K562 treated with DMSO at 1 percent for 48 hours (cell line): ENCODE results near the gene YIF1A. TPM values are rescaled to one million over a fixed set of nuclear protein-coding genes. Genes with fewer than 3 reads are reported as not detected.

Source experiments
- total RNA-seq: library from RNA; unstranded; fragments of 300-600 nt; gene quantifications from 2 replicates; pipeline ENCODE4 v1.2.3, GENCODE V29; 2022; ENCODE audit warnings: low replicate concordance; ENCODE audit errors: extremely low read depth

Gene YIF1A
- total RNA-seq: not detected in 2 replicates

GRCh38 chr11:66288671-66289547 lies at the start of gene YIF1A:
TSS of gene YIF1A (minus strand) at chr11:66289143. CDS start at chr11:66288985, 158 bp downstream.

DNA sequence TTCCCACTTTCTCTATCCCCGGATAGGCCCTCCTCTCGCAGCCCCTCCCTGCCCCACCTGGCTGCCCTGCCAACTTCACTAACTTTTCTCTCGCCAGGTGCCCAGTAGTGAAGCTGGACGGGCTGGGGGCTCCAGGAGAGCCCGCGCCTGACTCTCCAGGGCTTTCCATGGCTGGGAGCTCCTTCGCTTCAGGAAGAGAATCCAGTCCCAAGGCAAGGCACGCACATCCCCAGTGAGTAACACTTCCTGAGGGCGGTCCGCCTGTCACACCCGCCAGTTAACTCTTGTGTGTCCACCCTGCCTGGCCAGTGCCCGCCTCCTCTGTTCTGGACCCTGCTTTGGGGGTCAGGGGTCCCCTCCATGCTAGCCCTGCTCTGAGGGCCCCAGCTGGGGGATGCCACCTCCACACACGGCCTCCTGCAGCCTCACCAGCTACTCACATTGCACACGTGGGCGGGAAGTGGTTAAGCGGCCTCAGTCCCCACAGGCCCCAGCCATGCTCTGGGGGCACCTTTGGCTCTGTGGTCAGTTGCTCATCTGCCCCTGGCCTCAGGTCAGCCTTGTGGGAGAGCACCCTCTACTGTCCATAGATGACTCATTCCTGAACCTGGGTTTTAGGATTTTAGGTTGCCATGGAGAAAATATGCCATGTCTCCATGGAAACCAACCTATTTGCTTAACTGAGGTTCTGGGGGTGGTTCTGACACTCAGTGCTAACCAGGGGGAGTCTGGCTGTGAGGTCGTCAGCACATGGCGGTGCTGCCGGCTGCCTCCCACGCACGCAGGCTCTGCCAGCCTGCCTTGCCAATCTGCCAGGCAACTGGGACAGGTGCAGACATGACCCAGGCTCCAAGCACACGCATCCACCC lies 47.5 kb upstream of the YIF1A start, which contains the start of gene RIN1:
TSS of gene RIN1 (minus strand) at position 201 of the 869 bp plus-strand sequence. CDS start at position 169, 32 bp downstream.

GRCh38 chr11:66316849-66317251 lies 27.9 kb upstream of the YIF1A start, which contains the start of gene CD248:
TSS of gene CD248 (minus strand) at chr11:66317044. CDS start at chr11:66317027, 17 bp downstream.

GRCh38 chr11:66291706-66292542 lies 3.0 kb upstream of the YIF1A start, which contains the start of gene TMEM151A:
TSS of gene TMEM151A (plus strand) at chr11:66291894. CDS start at chr11:66292014, 120 bp downstream.

GRCh38 chr11:66277471-66278362 lies 11.2 kb downstream of the YIF1A start, which contains the start of gene CNIH2:
TSS of gene CNIH2 (plus strand) at chr11:66278175. CDS start at chr11:66278457, 282 bp downstream.

DNA sequence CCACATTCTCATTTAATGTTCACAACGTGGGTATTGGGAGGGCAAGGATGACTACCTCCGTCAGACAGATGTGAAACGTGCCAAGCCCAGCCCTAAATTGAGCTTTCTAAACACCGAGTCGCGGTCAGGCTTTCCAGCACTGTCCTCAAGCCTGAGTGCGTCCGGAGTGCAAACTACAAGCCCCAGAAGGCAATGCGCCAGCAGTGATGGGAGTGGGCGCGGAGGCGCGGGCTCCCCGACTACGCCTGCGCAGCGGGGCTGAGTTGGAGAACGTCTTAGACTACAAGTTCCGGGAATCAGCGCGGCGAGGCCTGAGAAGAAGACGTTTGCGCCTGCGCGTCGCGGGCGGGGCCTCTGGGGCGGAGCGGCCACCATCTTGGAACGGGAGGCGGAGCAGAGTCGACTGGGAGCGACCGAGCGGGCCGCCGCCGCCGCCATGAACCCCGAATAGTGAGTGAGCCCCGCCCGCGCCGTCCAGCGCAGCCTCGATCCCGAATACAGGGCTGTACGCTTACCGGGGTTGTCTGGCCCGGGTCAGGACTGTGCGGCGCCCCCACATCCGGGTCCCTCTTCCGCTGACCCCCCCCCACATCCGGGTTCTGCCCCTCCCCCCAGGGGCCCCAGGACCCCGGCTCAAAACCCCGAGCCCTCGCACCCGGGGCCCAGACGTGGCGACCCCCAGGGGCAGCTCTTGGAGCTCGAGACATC lies 20.5 kb downstream of the YIF1A start, which contains the start of gene RAB1B:
TSS of gene RAB1B (plus strand) at position 396 of the 708 bp plus-strand sequence. CDS start at position 437, 41 bp downstream.

Other genes with a start within 250 kb of the YIF1A start
- not detected in 2 replicates for gene GAL3ST3, start 240.0 kb downstream of the YIF1A start, total RNA-seq
- gene SF3B2, start 236.8 kb downstream of the YIF1A start, total RNA-seq: not detected in 2 replicates
- not detected in 2 replicates for gene PACS1, start 218.9 kb downstream of the YIF1A start, total RNA-seq
- not detected in 2 replicates for gene KLC2, start 31.4 kb downstream of the YIF1A start, total RNA-seq
- 266 TPM in 1 of 2 replicates, not detected in the other for gene RAB1B, start 20.5 kb downstream of the YIF1A start, total RNA-seq
- not detected in 2 replicates for gene CNIH2, start 11.0 kb downstream of the YIF1A start, total RNA-seq
- not detected in 2 replicates for gene TMEM151A, start 2.8 kb upstream of the YIF1A start, total RNA-seq
- not detected in 2 replicates for gene CD248, start 27.9 kb upstream of the YIF1A start, total RNA-seq
- not detected in 2 replicates for gene RIN1, start 47.3 kb upstream of the YIF1A start, total RNA-seq
- not detected in 2 replicates for gene BRMS1, start 56.0 kb upstream of the YIF1A start, total RNA-seq
- gene B4GAT1, start 58.5 kb upstream of the YIF1A start, total RNA-seq: not detected in 2 replicates
- not detected in 2 replicates for gene SLC29A2, start 82.6 kb upstream of the YIF1A start, total RNA-seq
- gene NPAS4, start 131.9 kb upstream of the YIF1A start, total RNA-seq: not detected in 2 replicates
- gene MRPL11, start 149.7 kb upstream of the YIF1A start, total RNA-seq: not detected in 2 replicates
- gene PELI3, start 177.8 kb upstream of the YIF1A start, total RNA-seq: not detected in 2 replicates
- not detected in 2 replicates for gene DPP3, start 191.3 kb upstream of the YIF1A start, total RNA-seq
- gene BBS1, start 221.5 kb upstream of the YIF1A start, total RNA-seq: not detected in 2 replicates